Spinal cord (tissue), 10 donors: Measurements from ENCODE around the gene OR52W1. TPM values are rescaled to one million over a fixed set of nuclear protein-coding genes. Genes with fewer than 3 reads are reported as not detected.

Experiments used
- DNase-seq, 6 donors: peaks; one replicate each; pipeline versions ENCODE4 v3.0.0 to v3.0.0-alpha.2; 2013 to 2015; ENCODE audit warnings: low spot score in 6 of 6, low read depth in 4 of 6
- H3K27ac ChIP-seq: one replicate; pipeline ENCODE4 v1.5.1; 2013; ENCODE audit warnings: low read depth, low read length, control low read depth
- H3K27me3 ChIP-seq: one replicate; pipeline ENCODE4 v1.6.1; 2013; ENCODE audit warnings: low read length; ENCODE audit not compliant: control insufficient read depth, insufficient read depth
- H3K36me3 ChIP-seq: one replicate; pipeline ENCODE4 v1.6.1; 2013; ENCODE audit warnings: low read length; ENCODE audit not compliant: control insufficient read depth, insufficient read depth
- H3K4me1 ChIP-seq: one replicate; pipeline ENCODE4 v1.6.1; 2013; ENCODE audit warnings: low read length; ENCODE audit not compliant: control insufficient read depth, insufficient read depth
- H3K4me3 ChIP-seq: one replicate; pipeline ENCODE4 v1.5.1; 2013; ENCODE audit warnings: low read depth, low read length, control low read depth
- H3K9me3 ChIP-seq: one replicate; pipeline ENCODE4 v1.6.1; 2013; ENCODE audit warnings: low read length; ENCODE audit not compliant: control insufficient read depth, insufficient read depth
- WGBS: methylation state at CpG from one replicate; pipeline ENCODE4 v1.1.5; 2013; ENCODE audit warnings: missing lambda C conversion rate; ENCODE audit not compliant: insufficient coverage; 5-methylcytosine and 5-hydroxymethylcytosine counted together
- polyA plus RNA-seq, 2 donors: library from polyadenylated mRNA; unstranded; fragments of 120-200 nt; gene quantifications; one replicate each; pipeline ENCODE4 v1.2.1, GENCODE V29; 2013; ENCODE audit not compliant: insufficient read length in 2 of 2
- total RNA-seq, 2 donors: library from RNA; depleted of rRNA in 1 of 2; stranded (reverse); fragments of 120-200 nt in 1 of 2; fragments of >200 nt in 1 of 2; gene quantifications; one replicate each; pipeline versions ENCODE4 v1.2.3 to v1.2.4, GENCODE V29; 2013 to 2014
- donor health status: healthy.

OR52W1 gene
- total and polyA plus RNA-seq, 4 donors = 0.24 TPM; not detected in 2

DNA sequence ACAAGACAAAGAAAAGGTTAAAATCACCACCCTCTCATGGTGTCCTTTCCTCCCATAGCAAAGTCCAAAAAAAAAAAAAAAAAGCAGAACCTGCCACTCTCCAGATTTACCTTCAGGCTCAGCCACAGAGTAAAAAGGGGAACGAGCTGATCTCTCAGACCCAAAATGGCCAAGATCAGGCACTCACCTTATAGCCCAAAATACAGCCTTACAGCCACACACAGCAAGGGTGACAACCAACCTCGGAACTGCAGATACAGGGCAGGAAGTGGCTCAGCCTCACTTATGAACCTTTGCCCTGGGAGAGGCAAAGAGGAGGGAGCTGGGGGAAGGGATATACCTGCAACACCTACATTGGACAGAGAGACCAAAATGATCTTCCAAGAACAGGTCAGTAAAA, 30.9 kb downstream of the OR52W1 start:
- Histone ChIP-seq H3K36me3 (no peaks in the 10 kb centered on the region), H3K27ac (no peak overlapping the region), H3K27me3 (no peaks in the 10 kb centered on the region), H3K9me3 (no peaks in the 10 kb centered on the region), H3K4me1 (peaks cover 5% of the 10 kb centered on the region), H3K4me3 (no peak overlapping the region)
- no peak for DNase-seq
- WGBS = no CpG with 5 or more reads among the region's 2 CpGs

DNA sequence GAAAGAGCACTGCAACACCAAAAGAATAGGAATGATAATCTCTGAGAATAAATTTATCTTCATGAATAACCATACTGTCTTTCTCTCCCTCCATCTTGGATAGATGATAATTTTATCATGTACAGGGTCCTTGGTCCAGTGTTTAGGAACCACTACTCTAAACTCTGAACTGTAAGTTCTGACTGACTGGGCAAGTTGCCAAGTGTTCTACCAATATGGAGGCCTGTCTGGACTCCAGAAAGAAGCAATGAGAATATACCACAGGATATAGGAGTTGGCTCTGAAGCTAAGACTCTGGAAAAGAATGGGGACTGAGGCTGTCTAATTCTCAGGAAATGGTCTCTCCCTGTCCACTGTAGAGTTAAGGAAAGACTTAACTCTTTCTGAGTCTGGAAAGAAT, 33.9 kb downstream of the OR52W1 start:
- H3K36me3 ChIP-seq = no peaks in the 10 kb centered on the region
- H3K27ac ChIP-seq = no peak overlapping the region
- DNase-seq = no peak
- no peaks in the 10 kb centered on the region for H3K9me3 ChIP-seq
- peaks cover 12% of the 10 kb centered on the region for H3K4me1 ChIP-seq
- no peak overlapping the region for H3K4me3 ChIP-seq
- H3K27me3 ChIP-seq = no peaks in the 10 kb centered on the region

DNA sequence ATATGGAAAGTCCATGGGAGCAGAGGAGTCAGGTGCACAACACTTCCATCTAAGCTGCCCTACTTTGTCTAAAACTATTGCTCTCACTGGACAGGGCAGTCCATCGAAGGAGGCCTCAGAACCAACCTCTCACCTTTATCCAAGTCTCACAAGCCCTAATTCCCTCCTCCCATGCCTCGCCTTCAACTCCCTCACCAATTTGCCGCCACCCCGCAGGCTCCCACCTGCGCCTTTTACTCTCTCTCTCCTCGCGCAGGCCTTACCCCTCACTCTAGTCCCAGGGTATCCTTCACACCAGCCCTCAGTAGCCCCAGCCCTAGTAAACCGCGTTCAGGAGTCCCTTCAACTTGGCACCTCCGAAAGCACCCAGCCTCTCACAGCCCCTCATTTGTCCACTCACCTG, 35.0 kb downstream of the OR52W1 start:
- no peak for DNase-seq
- Histone ChIP-seq H3K9me3 (no peaks in the 10 kb centered on the region), H3K4me1 (peaks cover 12% of the 10 kb centered on the region), H3K4me3 (peak overlapping the region; percentile 91), H3K36me3 (no peaks in the 10 kb centered on the region), H3K27ac (peak overlapping the region; percentile 79), H3K27me3 (no peaks in the 10 kb centered on the region)
- 2% methylated on average over 10 of the region's 10 CpGs for WGBS

DNA sequence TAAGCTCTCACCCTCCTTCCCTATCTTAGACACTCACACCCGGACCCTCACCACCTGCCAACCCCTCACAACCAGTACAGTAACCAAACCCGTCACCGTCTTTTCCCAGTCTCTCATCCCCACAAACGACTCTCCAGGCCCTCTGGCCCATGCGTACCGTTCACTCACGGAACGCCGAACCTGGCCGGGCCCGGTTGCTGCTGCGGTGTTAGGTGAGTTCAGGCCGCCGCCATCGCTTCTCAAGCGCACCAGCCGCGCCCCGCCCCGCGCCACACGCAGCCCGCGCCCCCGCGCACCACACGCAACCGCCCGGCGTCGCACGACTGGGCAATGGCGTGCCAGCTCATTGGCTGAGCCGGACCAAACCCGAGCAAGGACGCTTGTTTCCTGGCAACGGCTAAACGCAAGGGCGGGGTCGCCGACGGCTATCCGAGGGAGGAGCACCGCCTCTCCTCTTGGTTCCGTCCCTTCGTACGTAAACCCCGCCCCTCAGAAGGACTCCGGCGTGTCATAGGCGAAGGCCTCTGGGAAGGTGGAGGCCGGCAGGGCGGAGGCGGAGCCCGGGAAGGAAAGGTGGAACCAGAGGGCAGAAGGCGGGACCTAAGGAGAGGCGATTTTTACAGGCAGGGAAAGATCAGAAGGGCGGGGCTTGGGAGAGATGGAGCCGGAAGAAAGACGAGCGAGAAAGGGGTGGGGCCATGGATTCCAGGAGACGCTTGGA, 35.5 kb downstream of the OR52W1 start, which contains the start of gene FHIP1B:
Gene FHIP1B, minus strand, starts transcription at position 250 of the 721 bp plus-strand sequence. CDS start 10,120 bp downstream, outside the sequence.
- Histone ChIP-seq H3K27ac (peak within 1 kb of the TSS; percentile 83), H3K9me3 (no peaks in the 10 kb centered on the region), H3K4me1 (peaks cover 12% of the 10 kb centered on the region), H3K36me3 (no peaks in the 10 kb centered on the region), H3K4me3 (peak within 1 kb of the TSS; percentile 91), H3K27me3 (no peaks in the 10 kb centered on the region)
- under 1% methylated on average over 62 of the region's 62 CpGs for WGBS
- DNase-seq = peak; percentile 94 to 100 (median 98)

DNA sequence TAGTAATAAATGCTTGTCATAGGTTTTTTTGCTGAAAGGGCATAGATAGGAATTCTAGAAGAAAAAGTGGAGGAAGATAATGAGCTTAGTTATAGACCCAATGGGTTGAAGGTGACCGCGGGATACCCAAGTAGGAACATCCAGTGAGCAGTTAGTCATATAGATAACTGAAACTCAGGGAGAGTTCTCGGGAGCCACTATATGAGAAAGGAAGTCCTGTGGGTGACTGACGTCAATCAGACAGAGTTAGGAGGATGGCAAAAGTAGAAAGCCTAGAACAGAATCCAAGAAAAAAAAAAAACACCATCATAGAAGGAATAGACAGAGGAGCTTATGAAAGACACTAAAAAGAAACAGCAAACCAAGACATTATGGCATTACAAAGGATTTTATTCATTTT, 38.2 kb downstream of the OR52W1 start:
- H3K9me3 ChIP-seq = no peaks in the 10 kb centered on the region
- H3K36me3 ChIP-seq = no peaks in the 10 kb centered on the region
- H3K27ac ChIP-seq = no peak overlapping the region
- no peaks in the 10 kb centered on the region for H3K27me3 ChIP-seq
- no peak overlapping the region for H3K4me3 ChIP-seq
- no peak for DNase-seq
- peaks cover 12% of the 10 kb centered on the region for H3K4me1 ChIP-seq
- 100% methylated on average over 2 of the region's 4 CpGs for WGBS

DNA sequence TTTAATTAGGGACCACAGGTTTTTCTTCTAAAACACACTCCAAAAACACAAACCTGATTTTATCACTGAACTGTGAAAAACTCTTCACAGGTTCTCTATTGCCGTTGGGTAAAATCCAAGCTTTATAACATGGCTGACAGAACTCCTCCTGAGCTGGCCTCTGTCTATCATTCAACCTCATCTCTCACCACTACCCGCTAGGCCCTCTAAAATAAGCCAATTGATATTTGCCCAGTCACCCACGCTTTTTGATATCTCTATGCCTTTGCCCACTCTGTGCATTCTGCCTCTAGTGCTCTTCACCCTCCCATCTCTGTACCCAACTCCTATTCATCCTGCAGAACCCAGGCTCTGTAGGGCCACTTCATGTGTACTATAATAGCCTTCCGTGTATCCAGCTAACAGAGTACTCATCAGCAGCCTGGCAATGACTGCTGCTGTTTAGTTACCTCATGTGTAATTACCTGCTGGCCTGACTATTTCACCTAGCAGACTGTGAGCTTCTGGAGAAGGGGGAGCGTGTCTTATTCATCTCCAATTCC, 38.8 kb downstream of the OR52W1 start:
- H3K27ac ChIP-seq = no peak overlapping the region
- WGBS = 85% methylated on average over 4 of the region's 5 CpGs

DNA sequence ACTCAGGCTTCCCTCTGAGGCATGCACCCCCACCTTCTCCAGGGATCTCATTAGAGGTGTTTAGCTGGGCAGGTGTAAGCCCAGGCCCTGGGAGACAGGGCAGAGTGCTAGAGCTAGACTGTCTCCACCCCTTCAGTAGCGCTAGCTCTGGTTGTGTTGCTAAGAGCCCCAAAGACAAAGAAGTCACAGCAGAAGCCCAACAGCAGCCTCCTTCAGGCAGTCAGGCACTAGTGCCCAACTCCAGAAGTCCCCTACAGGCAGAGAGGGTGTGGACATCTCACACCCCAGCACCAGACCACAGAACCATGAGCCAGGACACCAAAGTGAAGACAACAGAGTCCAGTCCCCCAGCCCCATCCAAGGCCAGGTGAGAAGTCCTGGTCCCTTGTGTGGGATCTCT, 39.9 kb downstream of the OR52W1 start, which contains the start of gene CNGA4:
Gene CNGA4, plus strand, starts transcription at position 188 of the 400 bp plus-strand sequence. Its CDS starts 118 bp downstream, at position 306.
- 59% methylated on average over 1 of the region's 1 CpG for WGBS
- Histone ChIP-seq H3K4me1 (peaks cover 10% of the 10 kb centered on the region), H3K36me3 (no peaks in the 10 kb centered on the region), H3K4me3 (no peak within 1 kb of the TSS), H3K27ac (no peak within 1 kb of the TSS), H3K27me3 (no peaks in the 10 kb centered on the region), H3K9me3 (no peaks in the 10 kb centered on the region)
- no peak for DNase-seq

More for the DNA sequence above, 38.8 kb downstream of the OR52W1 start:
- no peak overlapping the region for H3K4me3 ChIP-seq
- DNase-seq = no peak
- no peaks in the 10 kb centered on the region for H3K9me3 ChIP-seq
- peaks cover 12% of the 10 kb centered on the region for H3K4me1 ChIP-seq
- H3K36me3 ChIP-seq = no peaks in the 10 kb centered on the region
- no peaks in the 10 kb centered on the region for H3K27me3 ChIP-seq

DNA sequence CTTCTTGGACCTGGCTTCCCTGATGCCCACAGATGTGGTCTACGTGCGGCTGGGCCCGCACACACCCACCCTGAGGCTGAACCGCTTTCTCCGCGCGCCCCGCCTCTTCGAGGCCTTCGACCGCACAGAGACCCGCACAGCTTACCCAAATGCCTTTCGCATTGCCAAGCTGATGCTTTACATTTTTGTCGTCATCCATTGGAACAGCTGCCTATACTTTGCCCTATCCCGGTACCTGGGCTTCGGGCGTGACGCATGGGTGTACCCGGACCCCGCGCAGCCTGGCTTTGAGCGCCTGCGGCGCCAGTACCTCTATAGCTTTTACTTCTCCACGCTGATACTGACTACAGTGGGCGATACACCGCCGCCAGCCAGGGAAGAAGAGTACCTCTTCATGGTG, 41.1 kb downstream of the OR52W1 start:
- H3K36me3 ChIP-seq = no peaks in the 10 kb centered on the region
- no peaks in the 10 kb centered on the region for H3K9me3 ChIP-seq
- H3K27ac ChIP-seq = no peak overlapping the region
- H3K4me3 ChIP-seq = no peak overlapping the region
- H3K4me1 ChIP-seq = peaks cover 6% of the 10 kb centered on the region
- H3K27me3 ChIP-seq = no peaks in the 10 kb centered on the region
- WGBS = 94% methylated on average over 28 of the region's 28 CpGs
- no peak for DNase-seq

DNA sequence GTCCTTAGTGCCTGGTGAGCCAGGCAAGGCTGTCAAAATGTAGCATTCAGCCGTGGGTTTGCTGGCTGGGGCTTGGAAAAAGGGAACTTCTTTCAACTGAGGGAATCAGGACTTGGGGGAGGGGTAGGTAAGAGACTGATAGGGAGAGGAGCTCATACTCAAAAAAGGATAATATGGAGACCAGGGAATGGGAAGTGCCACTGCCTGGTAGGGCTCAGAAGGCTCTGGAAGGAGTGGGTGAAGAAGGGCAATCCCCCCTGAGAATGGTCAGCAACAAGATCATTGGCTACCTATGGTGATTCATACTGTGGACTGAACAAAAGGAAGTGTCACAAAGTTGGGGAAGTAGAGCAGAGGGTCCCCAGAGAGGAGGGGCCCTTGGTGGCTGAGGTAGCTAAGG, 41.8 kb downstream of the OR52W1 start:
- no peaks in the 10 kb centered on the region for H3K4me1 ChIP-seq
- no peaks in the 10 kb centered on the region for H3K27me3 ChIP-seq
- WGBS = 100% methylated on average over 1 of the region's 1 CpG
- H3K36me3 ChIP-seq = no peaks in the 10 kb centered on the region
- H3K27ac ChIP-seq = no peak overlapping the region
- no peak overlapping the region for H3K4me3 ChIP-seq
- H3K9me3 ChIP-seq = no peaks in the 10 kb centered on the region
- no peak for DNase-seq

DNA sequence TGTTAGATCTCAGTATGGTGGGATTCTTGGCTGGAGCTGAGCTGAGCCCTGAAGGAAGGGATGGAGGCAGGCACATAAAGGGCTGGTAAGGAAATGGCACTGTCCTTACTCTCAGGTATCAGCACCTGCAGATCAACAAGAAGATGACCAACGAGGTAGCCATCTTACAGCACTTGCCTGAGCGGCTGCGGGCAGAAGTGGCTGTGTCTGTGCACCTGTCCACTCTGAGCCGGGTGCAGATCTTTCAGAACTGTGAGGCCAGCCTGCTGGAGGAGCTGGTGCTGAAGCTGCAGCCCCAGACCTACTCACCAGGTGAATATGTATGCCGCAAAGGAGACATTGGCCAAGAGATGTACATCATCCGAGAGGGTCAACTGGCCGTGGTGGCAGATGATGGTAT, 42.3 kb downstream of the OR52W1 start:
- no peaks in the 10 kb centered on the region for H3K9me3 ChIP-seq
- H3K36me3 ChIP-seq = no peaks in the 10 kb centered on the region
- no peaks in the 10 kb centered on the region for H3K4me1 ChIP-seq
- no peak overlapping the region for H3K4me3 ChIP-seq
- no peak overlapping the region for H3K27ac ChIP-seq
- WGBS = 94% methylated on average over 7 of the region's 7 CpGs
- no peaks in the 10 kb centered on the region for H3K27me3 ChIP-seq
- no peak for DNase-seq
